Measurements from ENCODE around the gene LRRC30.

The LRRC30 gene

DNA sequence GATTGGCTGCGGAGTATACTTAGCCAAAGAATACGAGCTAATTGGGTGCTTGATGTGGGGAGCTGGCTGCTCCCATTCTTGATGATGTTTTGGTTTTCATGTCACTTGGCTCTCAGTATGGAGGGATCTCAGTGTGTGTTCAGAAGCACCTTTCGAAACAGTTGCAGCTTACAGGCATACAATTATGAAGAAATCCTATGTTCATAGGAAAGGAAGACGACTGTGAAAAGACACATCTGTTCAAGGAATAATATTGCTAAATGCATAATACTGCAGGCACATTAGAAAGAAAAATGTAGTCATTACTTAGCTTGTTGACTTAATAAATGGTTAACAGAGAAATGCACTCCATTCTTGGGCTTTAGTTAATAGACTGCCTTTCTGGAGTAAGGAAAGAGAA, 4.1 kb downstream of the LRRC30 start:
- no peaks in the 10 kb centered on the region for H3K4me1 ChIP-seq

DNA sequence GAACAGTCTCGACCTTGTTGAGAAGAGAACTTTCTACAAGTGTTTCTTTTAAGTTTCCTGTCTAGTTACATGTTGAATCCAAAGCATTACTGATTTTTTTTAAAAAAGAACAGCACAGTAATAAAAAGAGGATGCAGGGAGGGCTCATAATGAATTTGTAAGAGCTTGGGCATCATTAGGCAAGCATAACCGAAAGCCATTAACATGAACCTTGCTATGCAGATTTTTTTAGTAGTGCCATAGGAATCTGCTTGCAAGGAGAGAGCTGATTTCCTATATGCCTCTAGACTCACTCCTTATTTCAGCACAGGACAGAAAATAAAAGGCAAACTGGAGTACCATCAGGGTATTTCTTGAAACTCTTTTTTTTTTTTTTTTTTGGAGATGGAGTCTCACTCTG, 5.2 kb downstream of the LRRC30 start:
- Histone ChIP-seq H3K36me3 (no peaks in the 10 kb centered on the region), H3K9me3 (no peaks in the 10 kb centered on the region), H3K27me3 (no peaks in the 10 kb centered on the region), H3K4me1 (no peaks in the 10 kb centered on the region), H3K4me3 (ENCODE audit: low read depth, low read length) (no peak overlapping the region)
- TF ChIP-seq, protein P1, sequence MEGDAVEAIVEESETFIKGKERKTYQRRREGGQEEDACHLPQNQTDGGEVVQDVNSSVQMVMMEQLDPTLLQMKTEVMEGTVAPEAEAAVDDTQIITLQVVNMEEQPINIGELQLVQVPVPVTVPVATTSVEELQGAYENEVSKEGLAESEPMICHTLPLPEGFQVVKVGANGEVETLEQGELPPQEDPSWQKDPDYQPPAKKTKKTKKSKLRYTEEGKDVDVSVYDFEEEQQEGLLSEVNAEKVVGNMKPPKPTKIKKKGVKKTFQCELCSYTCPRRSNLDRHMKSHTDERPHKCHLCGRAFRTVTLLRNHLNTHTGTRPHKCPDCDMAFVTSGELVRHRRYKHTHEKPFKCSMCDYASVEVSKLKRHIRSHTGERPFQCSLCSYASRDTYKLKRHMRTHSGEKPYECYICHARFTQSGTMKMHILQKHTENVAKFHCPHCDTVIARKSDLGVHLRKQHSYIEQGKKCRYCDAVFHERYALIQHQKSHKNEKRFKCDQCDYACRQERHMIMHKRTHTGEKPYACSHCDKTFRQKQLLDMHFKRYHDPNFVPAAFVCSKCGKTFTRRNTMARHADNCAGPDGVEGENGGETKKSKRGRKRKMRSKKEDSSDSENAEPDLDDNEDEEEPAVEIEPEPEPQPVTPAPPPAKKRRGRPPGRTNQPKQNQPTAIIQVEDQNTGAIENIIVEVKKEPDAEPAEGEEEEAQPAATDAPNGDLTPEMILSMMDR (IDR thresholded peaks at IDR 0.05; ENCODE audit: low read depth, low read length) = no peak
- DNase-seq = no peak

More for the DNA sequence above, 4.1 kb downstream of the LRRC30 start:
- no peak for DNase-seq
- H3K27me3 ChIP-seq = no peaks in the 10 kb centered on the region
- no peak overlapping the region for H3K4me3 ChIP-seq (ENCODE audit: low read depth, low read length)
- no peaks in the 10 kb centered on the region for H3K9me3 ChIP-seq
- H3K36me3 ChIP-seq = no peaks in the 10 kb centered on the region
- TF ChIP-seq, protein P1 (IDR thresholded peaks at IDR 0.05; ENCODE audit: low read depth, low read length) = no peak

DNA sequence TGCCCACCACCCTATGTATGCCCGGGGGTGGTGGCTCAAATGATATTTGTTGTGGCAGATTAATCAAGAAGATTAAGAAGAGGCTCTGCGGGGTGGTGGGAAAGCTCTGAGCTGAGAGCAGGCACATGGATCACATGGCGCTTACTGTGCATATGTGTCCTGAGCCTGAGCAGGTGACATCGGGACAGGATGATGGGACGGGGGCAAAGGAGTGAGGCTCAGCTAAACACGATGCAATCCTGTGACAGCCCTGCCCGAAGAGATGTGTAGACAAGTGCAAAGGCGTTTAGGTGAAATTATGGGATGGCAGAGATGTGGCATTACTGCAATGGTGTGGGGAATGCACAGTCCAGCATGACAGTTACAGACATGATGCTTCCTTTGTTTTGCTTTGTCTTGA, 6.0 kb downstream of the LRRC30 start:
- Histone ChIP-seq H3K36me3 (no peaks in the 10 kb centered on the region), H3K4me1 (no peaks in the 10 kb centered on the region), H3K4me3 (ENCODE audit: low read depth, low read length) (no peak overlapping the region), H3K27me3 (no peaks in the 10 kb centered on the region), H3K9me3 (no peaks in the 10 kb centered on the region)
- DNase-seq = no peak
- TF ChIP-seq, protein P1 (IDR thresholded peaks at IDR 0.05; ENCODE audit: low read depth, low read length) = no peak

DNA sequence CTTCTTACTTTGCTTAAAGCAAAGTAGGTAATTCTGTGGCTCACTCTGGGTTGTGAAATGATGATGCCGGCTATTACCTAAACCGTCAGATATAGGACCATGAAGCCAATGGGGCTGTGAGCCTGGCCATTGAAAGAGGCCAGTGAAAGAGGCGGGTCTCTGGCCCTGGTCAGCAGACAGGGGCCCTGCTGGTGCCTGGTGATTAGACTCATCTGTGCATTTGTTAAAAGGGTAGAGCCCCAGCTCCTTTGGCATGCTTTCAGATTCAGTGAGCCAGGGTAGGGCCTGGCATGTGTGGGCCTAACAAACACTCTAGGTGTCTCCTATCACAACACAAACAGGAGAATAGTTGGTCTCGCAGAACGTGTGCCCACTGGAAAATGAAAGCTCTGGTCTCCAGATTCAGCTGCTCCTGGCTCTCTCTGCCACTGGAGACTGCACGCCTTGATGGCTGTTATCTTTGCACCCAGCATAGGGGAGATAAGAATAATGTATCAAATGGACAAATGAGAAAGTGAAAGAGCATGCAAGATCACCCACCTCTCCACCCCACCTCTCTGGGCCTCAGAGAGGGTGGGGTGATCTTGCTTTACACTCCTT, 6.9 kb downstream of the LRRC30 start:
- no peaks in the 10 kb centered on the region for H3K4me1 ChIP-seq
- no peak overlapping the region for H3K4me3 ChIP-seq (ENCODE audit: low read depth, low read length)
- H3K9me3 ChIP-seq = no peaks in the 10 kb centered on the region
- no peaks in the 10 kb centered on the region for H3K27me3 ChIP-seq
- TF ChIP-seq, protein P1 (IDR thresholded peaks at IDR 0.05; ENCODE audit: low read depth, low read length) = no peak
- DNase-seq = no peak
- H3K36me3 ChIP-seq = no peaks in the 10 kb centered on the region

DNA sequence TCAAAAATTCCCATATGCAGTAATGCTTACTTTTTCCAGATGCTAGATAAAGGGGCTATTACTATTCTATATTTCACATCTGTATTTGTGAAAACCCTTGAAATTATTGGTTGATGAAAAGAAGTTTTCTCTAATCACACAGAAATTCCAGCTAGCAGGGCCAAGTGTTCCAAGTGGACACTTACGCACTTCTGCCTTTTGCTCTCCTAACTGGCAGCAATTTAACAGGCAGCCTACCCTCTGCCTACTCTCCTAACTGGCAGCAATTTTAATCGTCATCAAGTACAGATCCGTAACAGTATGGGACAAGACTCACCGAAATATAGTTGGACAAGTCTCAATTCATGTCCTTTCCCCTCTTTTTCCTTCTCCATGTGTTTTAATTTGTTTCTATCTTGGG, 12.0 kb downstream of the LRRC30 start:
- no peaks in the 10 kb centered on the region for H3K4me1 ChIP-seq
- no peak overlapping the region for H3K4me3 ChIP-seq (ENCODE audit: low read depth, low read length)
- no peaks in the 10 kb centered on the region for H3K27me3 ChIP-seq
- no peaks in the 10 kb centered on the region for H3K36me3 ChIP-seq
- TF ChIP-seq, protein P1 (IDR thresholded peaks at IDR 0.05; ENCODE audit: low read depth, low read length) = no peak
- no peak for DNase-seq
- H3K9me3 ChIP-seq = no peaks in the 10 kb centered on the region

DNA sequence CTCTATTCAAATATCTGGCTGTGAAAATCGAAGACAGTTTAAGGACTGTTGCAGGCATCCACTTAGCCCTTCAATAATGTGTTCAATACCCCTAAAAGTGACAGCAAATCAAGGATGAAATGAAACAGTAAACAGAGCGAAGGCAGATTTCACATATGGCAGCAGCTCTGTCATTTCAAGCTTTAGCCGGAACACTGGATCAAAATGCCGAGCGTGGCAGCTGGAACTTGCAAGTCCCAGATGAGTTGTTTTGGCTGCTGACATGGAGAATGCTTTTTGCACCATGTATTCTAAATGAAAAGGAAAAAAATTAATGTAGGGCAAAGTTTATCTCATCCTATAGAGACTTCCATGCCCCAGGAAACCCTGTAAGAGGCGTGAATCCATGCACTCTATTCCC, 18.0 kb downstream of the LRRC30 start:
- H3K36me3 ChIP-seq = no peaks in the 10 kb centered on the region
- DNase-seq = no peak
- H3K4me1 ChIP-seq = no peaks in the 10 kb centered on the region
- H3K4me3 ChIP-seq (ENCODE audit: low read depth, low read length) = no peak overlapping the region
- H3K9me3 ChIP-seq = no peaks in the 10 kb centered on the region
- TF ChIP-seq, protein P1 (IDR thresholded peaks at IDR 0.05; ENCODE audit: low read depth, low read length) = no peak
- no peaks in the 10 kb centered on the region for H3K27me3 ChIP-seq

Measured in BE2C (cell line).